WTC11 (cell line): Measurements from ENCODE around the gene ABTB2.

ENCODE experiments used
- CTCF ChIP-seq: fragments of 200-600 bp; IDR thresholded peaks from 2 replicates; pipeline ENCODE4 v1.8.0; 2022; ENCODE audit warnings: antibody characterized with exemption
- EMX1 ChIP-seq: fragments of 250-450 bp; sonication (Bioruptor Pico); IDR thresholded peaks from 2 replicates; pipeline ENCODE4 v1.8.0; 2021; ENCODE audit warnings: mild to moderate bottlenecking
- FOXP4 ChIP-seq: sonication (generic); formaldehyde crosslinking; IDR thresholded peaks from 2 replicates; pipeline ENCODE4 v1.8.0; 2022; ENCODE audit warnings: mild to moderate bottlenecking, missing genetic modification reagents
- JUN ChIP-seq: sonication (generic); formaldehyde crosslinking; IDR thresholded peaks from 2 replicates; pipeline ENCODE4 v1.8.0; 2023; ENCODE audit warnings: mild to moderate bottlenecking, missing genetic modification reagents
- NFATC4 ChIP-seq: fragments of 250-450 bp; sonication (Bioruptor Pico); IDR thresholded peaks from 2 replicates; pipeline ENCODE4 v1.9.0; 2021; ENCODE audit warnings: mild to moderate bottlenecking
- USF2 ChIP-seq: sonication (generic); formaldehyde crosslinking; IDR thresholded peaks from 2 replicates; pipeline ENCODE4 v1.8.1; 2023; ENCODE audit warnings: mild to moderate bottlenecking, missing genetic modification reagents, moderate library complexity
- ZNF232 ChIP-seq: sonication (generic); formaldehyde crosslinking; IDR thresholded peaks from 2 replicates; pipeline ENCODE4 v1.8.0; 2022; ENCODE audit warnings: mild to moderate bottlenecking, missing genetic modification reagents

GRCh38 chr11:34136420-34136819 lies 221.4 kb downstream of the ABTB2 start:
- TF ChIP-seq ZNF232 (CRISPR knock-in tag) = no peak
- no peak for TF ChIP-seq CTCF
- no peak for TF ChIP-seq EMX1 (CRISPR knock-in tag)
- TF ChIP-seq JUN = no peak
- TF ChIP-seq FOXP4 = no peak
- no peak for TF ChIP-seq USF2 (CRISPR knock-in tag)
- no peak for TF ChIP-seq NFATC4 (CRISPR knock-in tag)
